Heart left ventricle (tissue), 13 donors: ENCODE results near the gene NXPE3.

Experiments used
- CTCF ChIP-seq, 12 donors: fragments of 200-600 bp; sonication (generic) in 4 of 12; IDR thresholded peaks; one replicate each; pipeline versions ENCODE4 v1.5.0 to v1.8.0; 2018 to 2022; ENCODE audit warnings: antibody characterized with exemption in 12 of 12, mild to moderate bottlenecking in 5 of 12
- POLR2A ChIP-seq, 2 donors: fragments of 450-650 bp; IDR thresholded peaks; one replicate each; pipeline ENCODE4 v1.6.1; 2017; ENCODE audit warnings: antibody characterized with exemption in 2 of 2, mild to moderate bottlenecking in 2 of 2, moderate library complexity in 2 of 2
- donor health status: ischemic (EF 13 %, LVEDD 7.1; RV severe dilation, severe dysfunction).
- donor health status: DM: no; HTN: yes; CAD: no.
- donor health status: DM: no; HTN: no; CAD: no.
- donor health status: ischemic (EF 25% LVEDD 6.9; RV normal size, moderate dysfunction).
- donor health status: ischemic (EF 25% LVEDD 5.7; RV mildly dilated, moderate dysfunction).
- donor health status: ischemic (EF 35%, LVEDD 5.7; RV mildly dilated, moderate dysfunction).
- donor health status: nonischemic (EF 11% LVEDD 7.7; RV severe dilation, severe dysfunction).
- donor health status: DM: yes; HTN: yes; CAD: no.
- donor health status: PGD.
- donor health status: ischemic (EF 29% LVEDD 5.4; RV normal size, mild dysfunction).
- donor health status: nonischemic (EF 23%, LVEDD 6.1; RV moderate dilation, normal function).

- TF ChIP-seq CTCF (IDR thresholded peaks at IDR 0.05) (no peak), POLR2A (IDR thresholded peaks at IDR 0.05) (no peak)
These were observed 83.6 kb downstream of the NXPE3 start for GRCh38 chr3:101862416-101863165.
